Measurements from ENCODE around the gene OR6K6.

OR6K6 gene

GRCh38 chr1:158754420-158754819 is at the start of gene OR6K6:
Gene OR6K6, plus strand, starts transcription at chr1:158754720. Its CDS starts 168 bp downstream, at chr1:158754888.
- DNase-seq (ENCODE audit: low spot score) = no peak

GRCh38 chr1:158706096-158706495 is 48.4 kb upstream of the OR6K6 start:
- no peak for DNase-seq (ENCODE audit: low spot score)

- DNase-seq (ENCODE audit: low spot score) = no peak
These were observed 43.4 kb upstream of the OR6K6 start for GRCh38 chr1:158711098-158711497.

- DNase-seq (ENCODE audit: low spot score) = no peak
These were observed 39.8 kb upstream of the OR6K6 start for GRCh38 chr1:158714754-158715153.

- no peak for DNase-seq (ENCODE audit: low spot score)
These were observed 38.2 kb upstream of the OR6K6 start for GRCh38 chr1:158716335-158716734.

- DNase-seq (ENCODE audit: low spot score) = no peak
These were observed 37.2 kb upstream of the OR6K6 start for GRCh38 chr1:158717344-158717743.

- no peak for DNase-seq (ENCODE audit: low spot score)
These were observed 34.9 kb upstream of the OR6K6 start for GRCh38 chr1:158719664-158720063.

GRCh38 chr1:158720620-158721019 is 33.9 kb upstream of the OR6K6 start, which contains the start of gene OR6K3:
Gene OR6K3, minus strand, starts transcription at chr1:158720720. Its CDS starts 2,605 bp downstream, at chr1:158718115.
- no peak for DNase-seq (ENCODE audit: low spot score)

GRCh38 chr1:158724442-158724841 is 30.1 kb upstream of the OR6K6 start:
- DNase-seq (ENCODE audit: low spot score) = no peak

- no peak for DNase-seq (ENCODE audit: low spot score)
These were observed 25.9 kb upstream of the OR6K6 start for GRCh38 chr1:158728510-158729225.

- DNase-seq (ENCODE audit: low spot score) = no peak
These were observed 24.1 kb upstream of the OR6K6 start for GRCh38 chr1:158730453-158730852.

- no peak for DNase-seq (ENCODE audit: low spot score)
These were observed 22.8 kb upstream of the OR6K6 start for GRCh38 chr1:158731707-158732106.

GRCh38 chr1:158732524-158732923 is 22.0 kb upstream of the OR6K6 start:
- DNase-seq (ENCODE audit: low spot score) = no peak

- no peak for DNase-seq (ENCODE audit: low spot score)
These were observed 18.7 kb upstream of the OR6K6 start for GRCh38 chr1:158735848-158736247.

- DNase-seq (ENCODE audit: low spot score) = no peak
These were observed 2.3 kb upstream of the OR6K6 start for GRCh38 chr1:158752155-158752712.

- DNase-seq (ENCODE audit: low spot score) = no peak
These were observed 17.7 kb downstream of the OR6K6 start, which contains the start of gene OR6N1 for GRCh38 chr1:158771950-158772866. Gene OR6N1, minus strand, starts transcription at chr1:158772195. Its CDS starts 5,513 bp downstream, at chr1:158766682.

GRCh38 chr1:158781104-158781503 is 26.6 kb downstream of the OR6K6 start, which contains the start of gene OR6N2:
Gene OR6N2, minus strand, starts transcription at chr1:158781204. Its CDS starts 3,569 bp downstream, at chr1:158777635.
- no peak for DNase-seq (ENCODE audit: low spot score)

GRCh38 chr1:158793604-158794003 is 39.1 kb downstream of the OR6K6 start:
- no peak for DNase-seq (ENCODE audit: low spot score)

- DNase-seq (ENCODE audit: low spot score) = no peak
These were observed 39.7 kb downstream of the OR6K6 start for GRCh38 chr1:158794247-158794646.

GRCh38 chr1:158798531-158798930 is 44.0 kb downstream of the OR6K6 start:
- no peak for DNase-seq (ENCODE audit: low spot score)

- DNase-seq (ENCODE audit: low spot score) = no peak
These were observed 45.2 kb downstream of the OR6K6 start for GRCh38 chr1:158799689-158800088.

GRCh38 chr1:158800526-158800925 is 46.0 kb downstream of the OR6K6 start:
- no peak for DNase-seq (ENCODE audit: low spot score)
